Measurements from ENCODE around the gene MXRA7. TPM values are rescaled to one million over a fixed set of nuclear protein-coding genes. Genes with fewer than 3 reads are reported as not detected.
A peak's percentile ranks its signal among the peaks of the same experiment; 100 is the strongest.
"Not testable (repeated sequence)": the region's sequence is repeated elsewhere in the genome, so short reads cannot be mapped to it uniquely, and the experiment has no call there.

The MXRA7 gene
- total RNA-seq, 2 experiments from 2014 or later = 7.5 to 8.0 TPM

GRCh38 chr17:76742958-76743357 lies 32.2 kb upstream of the MXRA7 start:
- Mint-ChIP-seq H3K36me3 (peaks cover 31% of the 10 kb centered on the region), H3K4me3 (no peak overlapping the region), H3K27ac (no peak overlapping the region), H3K9me3 (no peaks in the 10 kb centered on the region), H3K27me3 (no peaks in the 10 kb centered on the region), H3K4me1 (ENCODE audit: low read depth) (peaks cover 50% of the 10 kb centered on the region)
- intact Hi-C loops (cut with micrococcal nuclease) = no loop called here
- DNase-seq = no peak
- CTCF ChIA-PET = interaction anchor here (1.0 to 1.2 kb wide), 4 partner anchors 30 to 125 kb away, joined by 3 to 5 read pairs (median 3); partner anchors contain the start of gene MGAT5B
- POLR2A ChIA-PET = interaction anchor here (1.1 kb wide), 1 partner anchor 10 kb away, joined by 3 read pairs; no protein-coding TSS in a partner anchor

- ChIA-PET POLR2A (interaction anchor here (6.5 kb wide), 1 partner anchor 14 kb away, joined by 79 read pairs; the partner anchor contains the start of genes JMJD6 and METTL23), CTCF (no interaction called here)
- intact Hi-C loops (cut with micrococcal nuclease) = no loop called here
- DNase-seq = no peak
- H3K36me3 Mint-ChIP-seq = peaks cover 34% of the 10 kb centered on the region
- H3K4me3 Mint-ChIP-seq = no peak overlapping the region
- H3K9me3 Mint-ChIP-seq = no peaks in the 10 kb centered on the region
- no peak overlapping the region for H3K27ac Mint-ChIP-seq
- peaks cover 41% of the 10 kb centered on the region for H3K4me1 Mint-ChIP-seq (ENCODE audit: low read depth)
- no peaks in the 10 kb centered on the region for H3K27me3 Mint-ChIP-seq
These were observed 29.8 kb upstream of the MXRA7 start for GRCh38 chr17:76740329-76741118.

GRCh38 chr17:76739568-76740115 lies 28.9 kb upstream of the MXRA7 start:
- POLR2A ChIA-PET = interaction anchor here (0.5 to 6.5 kb wide), 3 partner anchors 13 to 555 kb away, joined by 3 to 79 read pairs (median 4); partner anchors contain the start of genes JMJD6 and METTL23
- H3K4me3 Mint-ChIP-seq, H3K27ac Mint-ChIP-seq, H3K9me3 Mint-ChIP-seq, H3K27me3 Mint-ChIP-seq, DNase-seq: not testable (repeated sequence)
- Mint-ChIP-seq H3K4me1 (ENCODE audit: low read depth) (peaks cover 38% of the 10 kb centered on the region), H3K36me3 (peaks cover 34% of the 10 kb centered on the region)
- CTCF ChIA-PET = interaction anchor here (1.3 kb wide), 1 partner anchor 33 kb away, joined by 5 read pairs; no protein-coding TSS in a partner anchor
- intact Hi-C loops (cut with micrococcal nuclease) = loop anchor here (5.0 kb wide), 2 partner anchors 472 to 718 kb away; partner anchors contain the start of gene UBALD2

GRCh38 chr17:76738468-76738850 lies 27.7 kb upstream of the MXRA7 start:
- peak overlapping the region; percentile 95 for H3K4me3 Mint-ChIP-seq
- H3K27me3 Mint-ChIP-seq = no peaks in the 10 kb centered on the region
- peaks cover 45% of the 10 kb centered on the region for H3K4me1 Mint-ChIP-seq (ENCODE audit: low read depth)
- ChIA-PET POLR2A (interaction anchor here (0.6 to 6.5 kb wide), 5 partner anchors 8 to 111 kb away, joined by 3 to 79 read pairs (median 7); partner anchors contain the start of genes JMJD6 and METTL23), CTCF (interaction anchor here (0.9 to 1.3 kb wide), 3 partner anchors 11 to 34 kb away, joined by 3 to 9 read pairs (median 5); no protein-coding TSS in a partner anchor)
- peaks cover 46% of the 10 kb centered on the region for H3K36me3 Mint-ChIP-seq
- H3K27ac Mint-ChIP-seq = peak overlapping the region; percentile 100
- no peaks in the 10 kb centered on the region for H3K9me3 Mint-ChIP-seq
- intact Hi-C loops (cut with micrococcal nuclease) = loop anchor here (5.0 kb wide), 2 partner anchors 471 to 719 kb away; partner anchors contain the start of gene UBALD2
- no peak for DNase-seq

- H3K36me3 Mint-ChIP-seq = peaks cover 51% of the 10 kb centered on the region
- intact Hi-C loops (cut with micrococcal nuclease) = loop anchor here (1.0 to 5.0 kb wide), 6 partner anchors 12 to 719 kb away; partner anchors contain the start of genes JMJD6, METTL23 and UBALD2
- CTCF ChIA-PET = interaction anchor here (1.1 to 2.2 kb wide), 2 partner anchors 10 to 24 kb away, joined by 3 to 10 read pairs; no protein-coding TSS in a partner anchor
- H3K27me3 Mint-ChIP-seq = no peaks in the 10 kb centered on the region
- DNase-seq = peak; percentile 94
- H3K9me3 Mint-ChIP-seq = no peaks in the 10 kb centered on the region
- POLR2A ChIA-PET = interaction anchor here (0.6 to 6.5 kb wide), 7 partner anchors 8 to 180 kb away, joined by 3 to 79 read pairs (median 6); partner anchors contain the start of genes JMJD6 and METTL23
- H3K27ac Mint-ChIP-seq = peak within 1 kb of the TSS; percentile 100
- H3K4me3 Mint-ChIP-seq = peak within 1 kb of the TSS; percentile 95
- peaks cover 46% of the 10 kb centered on the region for H3K4me1 Mint-ChIP-seq (ENCODE audit: low read depth)
These were observed 27.1 kb upstream of the MXRA7 start, which contains the start of gene MFSD11 for GRCh38 chr17:76737676-76738467. Gene MFSD11, plus strand, starts transcription at chr17:76738119. Its CDS starts 234 bp downstream, at chr17:76738353.

GRCh38 chr17:76737082-76737675 lies 26.4 kb upstream of the MXRA7 start, which contains the start of gene SRSF2:
Gene SRSF2, minus strand, starts transcription at chr17:76737331. Its CDS starts 171 bp downstream, at chr17:76737160.
- Mint-ChIP-seq H3K27ac (peak within 1 kb of the TSS; percentile 100), H3K4me3 (peak within 1 kb of the TSS; percentile 95), H3K27me3 (no peaks in the 10 kb centered on the region), H3K9me3 (no peaks in the 10 kb centered on the region), H3K36me3 (peaks cover 53% of the 10 kb centered on the region), H3K4me1 (ENCODE audit: low read depth) (peaks cover 46% of the 10 kb centered on the region)
- peak; percentile 99 for DNase-seq
- ChIA-PET CTCF (interaction anchor here (2.2 kb wide), 1 partner anchor 10 kb away, joined by 10 read pairs; no protein-coding TSS in a partner anchor), POLR2A (interaction anchor here (1.6 to 6.5 kb wide), 5 partner anchors 9 to 179 kb away, joined by 3 to 79 read pairs (median 7); partner anchors contain the start of genes JMJD6 and METTL23)
- intact Hi-C loops (cut with micrococcal nuclease) = loop anchor here (1.0 to 5.0 kb wide), 6 partner anchors 11 to 720 kb away; partner anchors contain the start of genes JMJD6, METTL23 and UBALD2

- Mint-ChIP-seq H3K4me1 (ENCODE audit: low read depth) (peaks cover 47% of the 10 kb centered on the region), H3K36me3 (peaks cover 54% of the 10 kb centered on the region), H3K9me3 (no peaks in the 10 kb centered on the region), H3K27me3 (no peaks in the 10 kb centered on the region), H3K27ac (peak overlapping the region; percentile 100), H3K4me3 (peak overlapping the region; percentile 95)
- intact Hi-C loops (cut with micrococcal nuclease) = loop anchor here (1.0 to 5.0 kb wide), 6 partner anchors 10 to 721 kb away; partner anchors contain the start of genes JMJD6, METTL23 and UBALD2
- ChIA-PET POLR2A (interaction anchor here (1.6 to 6.5 kb wide), 5 partner anchors 10 to 179 kb away, joined by 3 to 79 read pairs (median 7); partner anchors contain the start of genes JMJD6 and METTL23), CTCF (interaction anchor here (2.2 kb wide), 1 partner anchor 9 kb away, joined by 10 read pairs; no protein-coding TSS in a partner anchor)
- DNase-seq = peak; percentile 82
These were observed 25.8 kb upstream of the MXRA7 start for GRCh38 chr17:76736349-76737081.

GRCh38 chr17:76735586-76736348 lies 25.0 kb upstream of the MXRA7 start:
- Mint-ChIP-seq H3K4me3 (peak overlapping the region; percentile 85), H3K27me3 (no peaks in the 10 kb centered on the region), H3K36me3 (peaks cover 55% of the 10 kb centered on the region), H3K4me1 (ENCODE audit: low read depth) (peaks cover 48% of the 10 kb centered on the region), H3K27ac (peak overlapping the region; percentile 92), H3K9me3 (no peaks in the 10 kb centered on the region)
- no peak for DNase-seq
- ChIA-PET CTCF (interaction anchor here (0.8 to 2.2 kb wide), 3 partner anchors 8 to 22 kb away, joined by 3 to 10 read pairs (median 8); no protein-coding TSS in a partner anchor), POLR2A (interaction anchor here (0.5 to 6.5 kb wide), 7 partner anchors 9 to 192 kb away, joined by 3 to 79 read pairs (median 3); partner anchors contain the start of genes JMJD6 and METTL23)
- intact Hi-C loops (cut with micrococcal nuclease) = loop anchor here (5.0 kb wide), 2 partner anchors 468 to 722 kb away; partner anchors contain the start of gene UBALD2

- Mint-ChIP-seq H3K36me3 (peaks cover 54% of the 10 kb centered on the region), H3K27ac (peak overlapping the region; percentile 92), H3K4me3 (peak overlapping the region; percentile 85), H3K4me1 (ENCODE audit: low read depth) (peaks cover 49% of the 10 kb centered on the region), H3K9me3 (no peaks in the 10 kb centered on the region), H3K27me3 (no peaks in the 10 kb centered on the region)
- POLR2A ChIA-PET = interaction anchor here (0.5 to 6.5 kb wide), 5 partner anchors 9 to 192 kb away, joined by 3 to 79 read pairs (median 3); partner anchors contain the start of genes JMJD6 and METTL23
- CTCF ChIA-PET = interaction anchor here (0.8 to 1.3 kb wide), 2 partner anchors 8 to 21 kb away, joined by 3 to 8 read pairs; no protein-coding TSS in a partner anchor
- no peak for DNase-seq
- intact Hi-C loops (cut with micrococcal nuclease) = loop anchor here (5.0 kb wide), 2 partner anchors 468 to 722 kb away; partner anchors contain the start of gene UBALD2
These were observed 24.2 kb upstream of the MXRA7 start for GRCh38 chr17:76735006-76735405.

All from activated CD4-positive, alpha-beta memory T cell treated with anti-CD3 and anti-CD28 coated beads for 36 hours (primary cell).